HG03521 (cell line): ENCODE data around the gene LILRB4.
"Not testable (repeated sequence)": the region's sequence is repeated elsewhere in the genome, so short reads cannot be mapped to it uniquely, and the experiment has no call there.

Experiments
- ATAC-seq: cut with Tn5 transposase; IDR thresholded peaks from one replicate; pipeline ENCODE4 v1.9.1; 2021; ENCODE audit warnings: mild to moderate bottlenecking, moderate library complexity; ENCODE audit not compliant: unreplicated experiment

Gene LILRB4

GRCh38 chr19:54648129-54648528 is 14.7 kb upstream of the LILRB4 start:
- ATAC-seq, result no peak

GRCh38 chr19:54650108-54650655 is 12.6 kb upstream of the LILRB4 start:
- no peak for ATAC-seq

- ATAC-seq, result no peak
Observed at GRCh38 chr19:54653181-54653809, 9.5 kb upstream of the LILRB4 start.

- ATAC-seq, result no peak
Observed at GRCh38 chr19:54654447-54655321, 8.1 kb upstream of the LILRB4 start.

- no peak for ATAC-seq
Observed at GRCh38 chr19:54659300-54659699, 3.5 kb upstream of the LILRB4 start.

GRCh38 chr19:54660306-54660705 is 2.5 kb upstream of the LILRB4 start:
- no peak for ATAC-seq

- no peak for ATAC-seq
Observed at GRCh38 chr19:54660964-54661363, 1.8 kb upstream of the LILRB4 start.

- no peak for ATAC-seq
Observed at GRCh38 chr19:54661846-54662481, 821 bp upstream of the LILRB4 start.

GRCh38 chr19:54665530-54665929 is 2.7 kb downstream of the LILRB4 start:
- no peak for ATAC-seq

GRCh38 chr19:54667217-54667616 is 4.4 kb downstream of the LILRB4 start:
- no peak for ATAC-seq

- no peak for ATAC-seq
Observed at GRCh38 chr19:54668353-54668752, 5.6 kb downstream of the LILRB4 start.

GRCh38 chr19:54670576-54671357 is 8.0 kb downstream of the LILRB4 start:
- no peak for ATAC-seq

GRCh38 chr19:54673222-54673621 is 10.4 kb downstream of the LILRB4 start:
- no peak for ATAC-seq

- ATAC-seq, result no peak
Observed at GRCh38 chr19:54674021-54674617, 11.3 kb downstream of the LILRB4 start.

- not testable (repeated sequence) for ATAC-seq
Observed at GRCh38 chr19:54676210-54676834, 13.5 kb downstream of the LILRB4 start.

- no peak for ATAC-seq
Observed at GRCh38 chr19:54677217-54677616, 14.4 kb downstream of the LILRB4 start.

GRCh38 chr19:54681596-54681995 is 18.8 kb downstream of the LILRB4 start:
- ATAC-seq, result not testable (repeated sequence)

- ATAC-seq, result no peak
Observed at GRCh38 chr19:54682306-54682856, 19.6 kb downstream of the LILRB4 start.

- no peak for ATAC-seq
Observed at GRCh38 chr19:54684527-54684926, 21.7 kb downstream of the LILRB4 start.
